ENCODE measurements around the gene SFXN1.
"Not testable (repeated sequence)": the region's sequence is repeated elsewhere in the genome, so short reads cannot be mapped to it uniquely, and the experiment has no call there.

Gene SFXN1

GRCh38 chr5:175478384-175479124 is at the start of gene SFXN1:
Gene SFXN1, plus strand, starts transcription at chr5:175478560. Its CDS starts 13,544 bp downstream, at chr5:175492104.
- peak; percentile 77 to 80 for DNase-seq

GRCh38 chr5:175434800-175435199 is 43.6 kb upstream of the SFXN1 start:
- DNase-seq: no peak

GRCh38 chr5:175436359-175436758 is 42.0 kb upstream of the SFXN1 start:
- DNase-seq: no peak

GRCh38 chr5:175438234-175438857 is 40.0 kb upstream of the SFXN1 start:
- DNase-seq: no peak

- no peak for DNase-seq
Observed at GRCh38 chr5:175443514-175444059, 34.8 kb upstream of the SFXN1 start.

GRCh38 chr5:175444060-175444904 is 34.1 kb upstream of the SFXN1 start, which contains the start of gene DRD1:
Gene DRD1, minus strand, starts transcription at chr5:175444182. Its CDS starts 1,083 bp downstream, at chr5:175443099.
- DNase-seq: peak; percentile 9 to 32

- no peak for DNase-seq
Observed at GRCh38 chr5:175444905-175445456, 33.4 kb upstream of the SFXN1 start.

GRCh38 chr5:175446378-175446777 is 32.0 kb upstream of the SFXN1 start:
- DNase-seq: not testable (repeated sequence)

- no peak for DNase-seq
Observed at GRCh38 chr5:175447571-175447970, 30.8 kb upstream of the SFXN1 start.

GRCh38 chr5:175448276-175448675 is 30.1 kb upstream of the SFXN1 start:
- no peak for DNase-seq

GRCh38 chr5:175452166-175452565 is 26.2 kb upstream of the SFXN1 start:
- no peak for DNase-seq

GRCh38 chr5:175454338-175454737 is 24.0 kb upstream of the SFXN1 start:
- not testable (repeated sequence) for DNase-seq

- no peak for DNase-seq
Observed at GRCh38 chr5:175456105-175456742, 22.1 kb upstream of the SFXN1 start.

- DNase-seq: no peak
Observed at GRCh38 chr5:175457466-175457865, 20.9 kb upstream of the SFXN1 start.

GRCh38 chr5:175460126-175460525 is 18.2 kb upstream of the SFXN1 start:
- DNase-seq: no peak

- DNase-seq: no peak
Observed at GRCh38 chr5:175460552-175460951, 17.8 kb upstream of the SFXN1 start.

- DNase-seq: no peak
Observed at GRCh38 chr5:175461370-175461769, 17.0 kb upstream of the SFXN1 start.

GRCh38 chr5:175463641-175464040 is 14.7 kb upstream of the SFXN1 start:
- DNase-seq: no peak

- DNase-seq: peak; percentile 31 to 62
Observed at GRCh38 chr5:175464074-175464941, 14.1 kb upstream of the SFXN1 start.

- DNase-seq: no peak
Observed at GRCh38 chr5:175464942-175465233, 13.5 kb upstream of the SFXN1 start.

- no peak for DNase-seq
Observed at GRCh38 chr5:175465282-175465681, 13.1 kb upstream of the SFXN1 start.
